COR-L47 (cell line): ENCODE measurements around the gene ADAMTS4.
"Not testable (repeated sequence)": the region's sequence is repeated elsewhere in the genome, so short reads cannot be mapped to it uniquely, and the experiment has no call there.

Experiments used
- DNase-seq: peaks from one replicate; lab custom pipeline; 2025; lab: John Stamatoyannopoulos, UW

ADAMTS4 gene, protein sequence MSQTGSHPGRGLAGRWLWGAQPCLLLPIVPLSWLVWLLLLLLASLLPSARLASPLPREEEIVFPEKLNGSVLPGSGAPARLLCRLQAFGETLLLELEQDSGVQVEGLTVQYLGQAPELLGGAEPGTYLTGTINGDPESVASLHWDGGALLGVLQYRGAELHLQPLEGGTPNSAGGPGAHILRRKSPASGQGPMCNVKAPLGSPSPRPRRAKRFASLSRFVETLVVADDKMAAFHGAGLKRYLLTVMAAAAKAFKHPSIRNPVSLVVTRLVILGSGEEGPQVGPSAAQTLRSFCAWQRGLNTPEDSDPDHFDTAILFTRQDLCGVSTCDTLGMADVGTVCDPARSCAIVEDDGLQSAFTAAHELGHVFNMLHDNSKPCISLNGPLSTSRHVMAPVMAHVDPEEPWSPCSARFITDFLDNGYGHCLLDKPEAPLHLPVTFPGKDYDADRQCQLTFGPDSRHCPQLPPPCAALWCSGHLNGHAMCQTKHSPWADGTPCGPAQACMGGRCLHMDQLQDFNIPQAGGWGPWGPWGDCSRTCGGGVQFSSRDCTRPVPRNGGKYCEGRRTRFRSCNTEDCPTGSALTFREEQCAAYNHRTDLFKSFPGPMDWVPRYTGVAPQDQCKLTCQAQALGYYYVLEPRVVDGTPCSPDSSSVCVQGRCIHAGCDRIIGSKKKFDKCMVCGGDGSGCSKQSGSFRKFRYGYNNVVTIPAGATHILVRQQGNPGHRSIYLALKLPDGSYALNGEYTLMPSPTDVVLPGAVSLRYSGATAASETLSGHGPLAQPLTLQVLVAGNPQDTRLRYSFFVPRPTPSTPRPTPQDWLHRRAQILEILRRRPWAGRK

DNA sequence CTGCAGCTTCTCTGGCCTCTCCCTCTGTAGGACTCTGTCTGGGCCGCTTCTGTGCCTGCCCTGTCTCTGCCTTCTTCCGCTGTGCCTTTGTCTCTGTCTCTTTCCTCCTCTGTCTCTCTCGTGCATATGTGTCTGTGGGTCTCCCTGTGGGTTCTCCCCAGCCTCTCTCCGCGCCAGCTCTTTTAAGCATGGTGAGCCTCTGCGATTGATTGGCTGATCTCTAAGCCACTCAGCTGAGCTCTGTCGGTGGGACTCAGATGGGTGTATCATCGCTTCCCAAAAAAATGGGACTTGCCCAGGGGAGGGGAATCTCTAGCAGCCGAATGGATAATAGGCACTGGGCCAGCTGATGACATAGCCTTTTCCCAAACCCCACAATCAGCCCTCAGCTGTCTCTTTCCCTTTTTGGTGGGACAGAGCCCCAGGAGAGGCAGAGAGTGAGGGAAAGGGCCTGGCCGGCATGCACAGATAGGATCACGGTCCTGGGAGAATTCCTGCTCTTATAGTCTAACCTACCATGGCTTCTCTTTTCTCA, at the start of gene ADAMTS4:
Gene ADAMTS4 (minus strand): TSS at position 158 of the 535 bp plus-strand sequence. CDS start 427 bp downstream, outside the sequence.
- no peak for DNase-seq

DNA sequence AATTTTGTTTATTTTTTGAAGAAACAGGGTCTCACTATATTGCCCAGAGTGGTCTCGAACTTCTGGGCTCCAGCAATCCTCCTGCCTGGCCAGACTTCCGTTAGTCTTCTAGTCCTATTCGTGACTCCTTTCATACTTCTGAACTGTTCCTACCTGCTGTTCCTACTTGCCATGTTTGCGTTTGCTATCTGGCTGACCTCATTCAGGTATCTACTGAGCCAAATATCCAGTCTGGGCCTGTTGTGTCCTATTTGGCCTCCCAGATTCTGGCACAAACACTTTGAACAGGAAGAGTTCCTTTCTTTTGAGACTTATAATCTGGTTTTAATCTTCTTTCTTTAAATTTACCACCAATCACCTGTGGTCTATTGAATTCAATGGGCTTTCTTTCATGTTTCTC, 46.0 kb upstream of the ADAMTS4 start:
- no peak for DNase-seq

DNA sequence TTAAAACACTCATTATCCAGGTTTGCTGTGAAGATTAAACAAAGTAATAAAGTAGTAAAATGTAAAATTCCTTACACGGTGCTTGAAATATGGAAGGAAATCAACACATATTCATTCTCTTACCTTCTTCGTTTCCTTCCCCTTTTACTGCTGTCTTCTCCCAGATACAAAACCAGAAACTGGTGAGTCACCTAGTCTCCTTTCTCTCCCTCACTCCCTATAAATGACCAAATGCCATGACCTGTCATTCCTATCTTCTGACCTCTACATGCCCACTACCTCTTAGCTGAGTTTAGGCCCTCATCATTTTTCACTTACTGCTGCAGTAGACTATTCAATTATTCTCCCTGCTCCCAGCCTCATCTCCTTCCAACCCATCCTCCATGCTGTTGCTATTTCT, 43.5 kb upstream of the ADAMTS4 start:
- no peak for DNase-seq

DNA sequence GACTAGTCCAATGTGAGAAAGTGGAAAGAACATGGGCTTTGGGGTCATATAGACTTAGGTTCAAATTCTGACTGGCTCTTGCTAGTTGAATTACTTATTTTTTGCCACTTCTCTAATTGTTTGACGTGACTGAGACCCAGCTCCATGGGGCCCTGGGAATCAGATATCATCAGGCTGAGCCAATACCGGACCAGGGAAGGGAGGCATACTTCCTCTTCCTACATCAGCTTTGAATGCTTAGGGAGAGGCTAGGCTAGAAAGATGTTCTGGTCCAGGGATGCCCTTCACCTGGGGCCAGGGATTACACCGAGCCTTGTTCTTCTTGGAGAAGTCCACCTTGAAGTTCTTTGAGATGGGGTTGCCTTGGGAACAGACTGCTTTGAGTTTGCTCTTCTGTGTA, 42.8 kb upstream of the ADAMTS4 start:
- DNase-seq: no peak

DNA sequence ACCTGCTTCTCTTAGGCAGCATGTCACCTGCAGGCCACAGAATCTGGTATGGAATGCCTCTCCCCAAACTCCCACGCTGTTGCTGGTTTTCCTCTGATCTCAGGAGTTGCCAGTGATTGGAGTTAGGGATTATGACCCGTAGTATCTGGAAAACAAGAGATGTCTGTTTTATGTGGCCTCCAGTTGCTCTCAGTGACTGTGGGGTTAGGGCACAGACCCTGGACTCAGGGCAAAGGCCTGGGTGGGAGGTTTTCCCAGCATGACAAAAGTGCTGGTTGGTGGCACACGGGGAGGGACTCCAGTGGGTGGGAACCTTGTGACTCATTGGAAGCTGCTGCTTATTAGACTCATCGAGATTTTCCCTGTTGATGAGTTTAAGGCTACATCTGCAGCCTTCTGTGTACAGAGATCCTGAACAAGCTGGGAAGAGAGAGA, 39.2 kb upstream of the ADAMTS4 start, which contains the start of gene NR1I3:
Gene NR1I3 (minus strand): TSS at position 165 of the 435 bp plus-strand sequence. CDS start 1,638 bp downstream, outside the sequence.
- no peak for DNase-seq

DNA sequence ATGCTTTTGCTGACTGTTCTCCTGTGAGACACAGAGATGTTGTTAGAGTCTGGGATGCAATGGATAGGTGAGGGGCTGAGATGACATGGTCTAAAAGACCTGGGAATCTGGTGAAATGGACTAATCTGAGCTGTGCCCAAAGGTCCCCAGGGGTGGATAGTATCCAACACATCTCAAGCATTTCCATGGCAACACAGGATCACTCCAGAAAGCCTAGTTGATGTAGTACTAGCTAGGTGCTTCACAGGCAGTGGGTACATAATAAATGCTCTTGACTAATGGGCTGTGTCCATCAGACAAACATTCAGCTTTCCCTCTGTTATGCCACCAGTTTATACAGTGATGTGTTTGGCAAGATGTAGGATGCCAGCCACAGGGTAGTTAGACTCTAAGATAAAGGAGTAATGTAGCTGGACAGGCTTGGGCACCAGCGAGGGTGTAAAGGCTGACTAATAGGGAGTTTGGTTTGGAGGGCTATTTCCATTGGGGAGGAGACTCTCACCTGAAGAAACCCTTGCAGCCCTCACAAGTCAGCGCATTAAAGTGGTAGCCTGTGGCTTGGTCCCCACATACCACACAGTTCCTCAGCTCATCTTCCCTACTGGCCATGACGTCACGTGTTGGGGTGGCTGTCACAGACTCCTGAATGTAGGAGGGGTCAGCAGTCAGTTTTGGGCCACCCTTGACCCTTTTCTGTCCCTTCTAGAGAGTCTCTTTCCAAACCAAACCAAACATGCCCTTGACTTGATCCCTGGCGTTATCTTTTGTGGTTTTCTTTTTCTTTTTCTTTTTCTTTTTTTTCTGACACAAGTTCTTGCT, 37.3 kb upstream of the ADAMTS4 start:
- DNase-seq: no peak

DNA sequence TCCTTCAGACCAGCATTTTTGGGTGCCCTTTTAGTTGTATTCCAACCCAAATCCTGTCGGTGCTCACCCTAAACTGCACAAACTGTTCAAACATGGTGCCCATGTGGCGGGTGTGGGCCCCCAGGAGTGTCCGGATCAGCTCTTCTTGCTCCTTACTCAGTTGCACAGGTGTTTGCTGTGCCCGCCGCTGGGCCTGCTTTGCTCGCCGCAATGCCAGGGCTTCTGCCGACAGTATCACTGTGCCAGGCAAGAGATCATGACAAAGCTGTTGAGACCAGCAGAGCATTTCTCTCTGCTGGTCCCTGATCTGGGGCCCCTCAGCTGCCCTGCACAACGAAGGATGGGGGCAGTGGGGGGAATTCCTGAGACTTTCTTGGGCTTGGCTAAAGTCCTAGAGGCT, 34.2 kb upstream of the ADAMTS4 start:
- no peak for DNase-seq

DNA sequence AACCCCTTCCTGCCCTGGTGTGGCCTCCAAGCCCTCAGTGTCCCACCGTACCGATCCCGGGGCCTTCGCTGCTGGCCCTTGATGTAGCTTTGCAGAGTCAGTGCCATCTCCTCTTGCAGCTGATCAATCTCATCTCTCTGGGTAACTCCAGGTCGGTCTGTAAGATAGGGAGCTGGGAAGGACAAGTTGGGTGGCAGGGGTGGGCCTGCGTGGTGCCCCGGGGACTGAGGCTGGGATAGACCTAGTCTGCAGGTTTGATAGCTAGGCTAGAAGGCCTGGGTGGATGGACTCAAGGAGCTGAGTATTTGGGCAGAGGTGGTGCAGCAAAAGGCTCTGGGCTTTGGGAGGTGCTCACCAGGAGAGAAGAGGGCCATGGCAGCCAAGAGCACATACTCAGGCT, 31.9 kb upstream of the ADAMTS4 start:
- DNase-seq: no peak

DNA sequence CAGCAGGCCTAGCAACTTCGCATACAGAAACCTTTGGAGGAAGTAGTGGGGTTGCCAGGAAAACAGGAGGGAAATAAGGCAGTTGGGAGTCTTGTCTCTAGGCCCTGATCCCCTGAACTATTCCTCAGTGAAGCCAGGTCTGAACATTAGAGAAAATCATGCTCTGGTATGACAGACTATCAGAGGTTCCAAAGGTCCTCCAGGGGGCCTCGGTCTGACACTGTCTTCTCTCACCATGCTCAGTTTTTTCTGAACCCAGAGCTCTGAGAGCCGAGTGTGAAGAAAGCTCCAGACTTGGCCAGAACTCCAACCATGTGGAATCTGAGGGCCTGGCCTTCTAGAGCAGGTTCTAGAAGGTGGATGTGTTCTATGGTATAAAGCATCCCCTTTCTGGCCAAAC, 31.0 kb upstream of the ADAMTS4 start:
- no peak for DNase-seq

DNA sequence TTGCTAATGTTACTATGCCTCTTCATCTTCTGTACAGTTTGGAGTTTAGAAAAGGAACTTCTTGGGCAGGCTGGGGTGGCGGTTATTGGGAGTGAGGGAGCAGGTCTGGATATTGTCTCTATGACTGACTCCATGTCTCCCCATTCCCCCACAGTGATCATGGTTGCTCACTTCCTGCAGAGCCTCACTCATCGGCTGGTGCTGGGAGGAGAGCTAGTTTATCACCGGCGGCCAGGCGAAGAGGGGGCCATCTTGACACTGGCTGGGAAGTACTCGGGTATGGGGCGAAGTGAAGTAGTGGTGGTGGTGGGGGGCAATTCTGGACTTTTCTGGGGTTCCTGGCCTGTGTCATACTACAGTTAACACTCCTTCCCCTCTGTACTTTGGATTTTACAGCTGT, 29.2 kb upstream of the ADAMTS4 start:
- no peak for DNase-seq

DNA sequence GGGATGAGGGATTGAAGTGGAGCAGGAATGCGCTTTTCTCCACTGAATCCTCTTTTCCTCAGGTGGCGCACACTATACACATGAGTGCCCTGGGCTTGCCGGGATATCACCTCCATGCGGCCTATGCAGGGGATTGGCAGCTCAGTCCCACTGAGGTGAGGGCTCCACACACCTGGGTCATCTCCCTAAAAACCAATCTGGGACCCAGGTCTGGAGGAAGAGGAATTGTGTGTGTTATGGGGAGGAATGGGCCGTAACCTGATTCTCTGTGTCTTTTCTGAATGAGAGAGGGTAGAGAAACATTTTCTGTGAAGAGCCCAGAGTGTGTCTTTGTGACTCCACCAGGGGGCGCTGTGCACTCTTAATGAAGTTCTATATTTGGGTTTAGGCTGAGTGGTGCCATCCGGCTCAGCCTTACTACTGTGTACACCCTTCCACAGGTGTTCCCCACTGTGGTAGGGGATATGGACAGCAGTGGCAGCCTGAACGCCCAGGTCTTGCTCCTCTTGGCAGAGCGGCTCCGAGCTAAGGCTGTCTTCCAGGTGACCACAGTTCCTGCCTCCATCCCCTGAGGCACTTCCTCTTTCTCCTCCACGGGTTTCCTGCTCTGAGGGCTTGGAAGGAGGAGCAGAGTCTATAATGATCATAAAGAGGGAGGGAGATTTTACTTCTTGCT, 28.5 kb upstream of the ADAMTS4 start:
- peak; percentile 87 for DNase-seq

DNA sequence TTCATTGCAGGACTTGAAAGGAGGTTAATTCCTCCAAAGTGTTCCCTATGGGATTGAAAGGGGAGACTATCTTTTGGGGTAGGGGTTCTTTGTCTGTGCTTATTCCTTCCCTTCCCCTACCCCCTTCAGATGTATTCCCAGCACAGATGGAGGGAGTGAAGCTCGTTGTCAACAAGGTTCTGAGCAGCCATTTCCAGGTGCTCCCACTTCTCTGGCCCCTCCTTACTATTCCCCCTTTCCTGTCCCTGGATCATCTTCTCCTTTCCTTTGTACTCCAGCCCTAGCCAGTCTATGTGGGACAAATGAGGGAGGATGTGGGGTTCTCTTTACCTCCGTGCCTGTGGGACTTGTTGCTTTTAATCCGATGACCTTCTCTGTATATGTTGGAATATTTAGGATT, 27.9 kb upstream of the ADAMTS4 start:
- DNase-seq: no peak

DNA sequence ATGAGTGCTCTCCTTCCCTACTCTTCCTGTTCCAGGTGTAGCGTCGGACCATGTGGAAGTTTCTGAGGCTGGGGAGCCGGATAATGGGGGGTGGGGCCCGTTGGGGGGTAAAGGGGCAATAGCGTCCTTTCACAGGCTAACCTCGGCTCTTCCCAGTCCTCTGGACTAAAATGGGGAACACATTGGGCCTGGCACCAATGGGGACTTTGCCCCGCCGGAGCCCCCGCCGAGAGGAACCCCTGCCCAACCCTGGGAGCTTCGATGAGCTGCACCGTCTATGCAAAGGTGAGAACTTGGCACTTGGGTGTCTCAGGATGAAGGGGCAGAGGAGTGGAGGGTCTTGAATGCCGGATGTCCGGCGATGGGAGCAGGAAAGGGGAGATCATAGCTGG, 27.5 kb upstream of the ADAMTS4 start:
- no peak for DNase-seq

DNA sequence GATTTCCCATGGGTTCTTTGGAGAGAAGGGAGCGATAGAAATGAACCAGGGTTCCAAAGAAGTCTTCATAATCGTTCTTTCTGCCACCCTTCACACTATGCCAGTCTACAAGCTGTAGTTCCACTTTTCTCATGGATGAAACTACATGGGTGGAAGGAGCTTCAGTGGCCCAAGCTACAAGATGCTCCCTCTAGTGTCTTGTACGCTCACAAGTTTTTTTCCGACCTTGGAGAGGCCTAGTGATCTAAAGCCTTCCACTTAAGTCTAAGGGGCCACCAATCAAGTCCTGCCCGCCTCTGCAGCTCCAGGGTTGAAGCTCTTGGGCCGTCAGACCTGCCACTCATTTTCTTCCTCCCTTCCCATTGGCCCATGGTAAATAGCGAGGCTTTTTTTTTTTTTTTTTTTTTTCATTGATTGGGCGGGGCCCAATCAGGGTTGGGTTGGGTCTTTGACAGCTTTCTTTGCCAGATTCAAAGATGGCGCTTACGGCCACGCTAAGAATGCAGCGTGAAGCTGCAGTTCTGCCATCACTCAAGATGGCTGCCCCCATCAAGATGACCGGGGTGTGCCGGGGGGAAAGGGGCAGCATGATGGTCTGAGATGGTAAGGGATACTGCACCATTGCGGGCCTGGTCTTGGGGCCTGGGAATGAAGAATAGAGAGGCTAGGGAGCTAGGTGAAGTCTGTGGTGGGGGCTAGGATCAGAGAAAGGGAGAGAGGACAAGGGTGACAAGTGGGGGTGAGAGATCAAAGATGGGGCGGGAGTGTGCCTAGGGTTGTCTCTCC, 26.9 kb upstream of the ADAMTS4 start, which contains the start of gene TOMM40L:
Gene TOMM40L (plus strand): TSS at position 527 of the 786 bp plus-strand sequence. CDS start 430 bp downstream, outside the sequence.
- peak; percentile 95 for DNase-seq

DNA sequence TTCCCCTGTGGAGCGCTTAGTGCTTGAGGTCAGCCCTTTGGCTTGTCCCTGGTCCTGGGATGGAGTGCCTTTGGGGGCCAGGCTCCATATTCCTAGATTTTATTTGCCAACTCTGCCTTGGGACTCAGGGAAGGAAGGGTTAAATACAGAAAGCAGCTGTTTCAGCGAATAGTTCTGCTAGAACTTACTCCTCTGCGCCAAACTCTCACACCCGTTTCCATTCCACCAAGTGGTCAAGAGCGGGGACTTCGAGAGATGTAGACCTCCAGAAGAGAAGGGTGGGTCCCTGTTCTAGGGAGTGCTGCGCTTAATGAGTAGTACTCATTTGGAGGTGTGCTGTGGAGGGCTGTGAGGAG, 26.3 kb upstream of the ADAMTS4 start:
- no peak for DNase-seq

DNA sequence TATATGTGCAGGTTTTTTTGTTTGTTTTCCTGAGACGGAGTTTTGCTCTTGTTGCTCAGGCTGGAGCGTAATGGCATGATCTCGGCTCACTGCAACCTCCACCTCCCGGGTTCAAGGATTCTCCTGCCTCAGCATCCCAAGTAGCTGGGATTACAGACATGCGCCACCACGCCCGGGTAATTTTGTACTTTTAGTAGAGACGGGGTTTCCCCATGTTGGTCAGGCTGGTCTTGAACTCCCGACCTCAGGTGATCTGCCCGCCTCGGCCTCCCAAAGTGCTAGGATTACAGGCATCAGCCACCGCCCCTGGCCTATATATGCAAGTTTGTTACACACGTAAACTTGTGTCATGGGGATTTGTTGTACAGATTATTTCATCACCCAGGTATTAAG, 25.8 kb upstream of the ADAMTS4 start:
- DNase-seq: not testable (repeated sequence)

DNA sequence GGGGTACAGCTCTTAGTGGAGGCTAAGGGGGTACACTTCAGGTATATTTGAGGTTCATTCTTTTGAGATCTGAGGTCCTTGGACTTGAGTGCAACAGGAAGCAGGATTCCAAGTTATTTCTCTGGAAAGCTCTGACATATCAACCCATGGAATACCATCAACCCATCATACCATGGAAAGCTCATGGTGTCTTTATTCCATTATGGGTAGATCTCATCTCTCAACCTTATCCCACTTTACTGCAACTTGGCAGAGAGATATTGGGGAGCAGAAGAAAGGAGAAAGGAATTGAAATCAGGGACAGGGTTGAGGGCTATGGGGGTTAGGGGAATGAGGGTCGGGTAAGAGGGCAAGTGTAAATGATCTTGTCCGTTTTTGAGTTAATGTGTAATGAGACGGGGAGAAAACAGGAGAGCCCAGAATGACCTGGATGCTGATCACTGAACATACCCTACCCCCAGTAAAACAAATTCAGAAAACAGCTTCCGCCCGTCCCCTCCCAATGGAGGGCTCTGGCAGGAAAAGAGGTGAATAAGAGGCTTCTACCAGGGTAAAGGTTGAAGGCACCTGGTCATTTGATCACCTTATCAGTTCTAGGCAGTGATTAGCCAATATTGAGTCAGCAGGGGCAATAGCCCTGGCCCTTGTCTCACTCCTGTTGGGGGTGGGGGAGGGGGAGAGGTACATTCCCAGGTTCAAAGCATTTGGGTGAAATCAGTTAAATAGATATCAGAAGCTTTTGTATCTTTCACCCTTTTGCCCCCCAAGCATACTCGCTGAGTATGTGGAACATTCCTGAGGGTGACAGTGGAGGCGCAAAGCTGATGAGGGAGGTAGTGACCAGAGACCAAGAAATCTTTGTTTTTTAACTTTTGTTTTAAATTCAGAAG, 25.2 kb upstream of the ADAMTS4 start:
- no peak for DNase-seq

DNA sequence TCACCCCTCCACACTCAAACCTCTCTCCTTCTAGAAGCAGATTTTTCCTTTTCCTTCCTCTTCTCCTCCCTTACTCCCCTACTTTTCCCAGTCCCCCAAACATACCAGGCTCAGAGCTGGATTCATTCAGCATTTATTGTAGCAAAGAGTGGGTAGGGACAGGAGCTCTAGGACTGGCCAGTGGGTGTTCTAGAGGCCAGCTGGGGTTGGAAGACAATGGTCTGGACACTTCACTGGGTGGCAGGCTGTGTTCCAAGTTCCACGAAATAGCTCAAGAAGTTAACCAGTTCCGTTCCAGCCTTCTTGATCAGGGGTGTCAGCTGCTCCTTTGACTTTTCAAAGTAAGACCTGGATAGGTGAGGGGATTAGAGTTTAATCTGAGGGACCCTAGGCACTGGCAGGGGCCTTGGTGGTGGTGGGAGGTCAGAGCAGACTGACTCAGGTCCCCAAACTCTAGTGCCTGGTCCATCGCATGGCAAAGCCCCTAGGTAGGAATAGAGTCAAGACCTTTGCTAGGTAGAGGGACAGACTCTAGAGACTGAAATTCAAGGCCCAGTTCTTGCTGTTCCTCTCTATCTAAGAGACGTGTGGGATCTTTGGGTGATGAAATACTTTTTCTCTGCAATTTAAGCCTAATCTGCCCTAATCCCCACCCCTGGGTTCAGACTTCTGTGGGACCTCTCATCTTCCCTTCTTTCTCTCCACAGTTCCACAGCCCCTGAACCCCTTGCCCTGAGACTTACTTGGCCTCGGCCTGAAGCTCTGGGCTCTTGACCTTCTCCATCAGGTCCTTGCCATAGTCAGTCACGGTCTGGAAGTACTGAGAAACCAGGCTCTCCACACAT, 23.5 kb upstream of the ADAMTS4 start:
- no peak for DNase-seq
